ENCODE results near the gene DNAJB11.

DNAJB11 gene

GRCh38 chr3:186534113-186534669 is 36.3 kb upstream of the DNAJB11 start:
- H3K4me1 Mint-ChIP-seq = peaks cover 62% of the 10 kb centered on the region
- H3K36me3 Mint-ChIP-seq (ENCODE audit: low read depth) = no peaks in the 10 kb centered on the region
- H3K4me3 Mint-ChIP-seq = no peak overlapping the region
- DNase-seq = no peak
- H3K27ac Mint-ChIP-seq = no peak overlapping the region
- no peak for TF ChIP-seq CTCF (IDR thresholded peaks at IDR 0.05)
- no peaks in the 10 kb centered on the region for H3K9me3 Mint-ChIP-seq
- no peaks in the 10 kb centered on the region for H3K27me3 Mint-ChIP-seq (ENCODE audit: low read depth, poor library complexity)

GRCh38 chr3:186536883-186537844 is 33.4 kb upstream of the DNAJB11 start:
- no peaks in the 10 kb centered on the region for H3K9me3 Mint-ChIP-seq
- no peaks in the 10 kb centered on the region for H3K27me3 Mint-ChIP-seq (ENCODE audit: low read depth, poor library complexity)
- DNase-seq = no peak
- peaks cover 48% of the 10 kb centered on the region for H3K4me1 Mint-ChIP-seq
- no peak overlapping the region for H3K27ac Mint-ChIP-seq
- no peak overlapping the region for H3K4me3 Mint-ChIP-seq
- H3K36me3 Mint-ChIP-seq (ENCODE audit: low read depth) = no peaks in the 10 kb centered on the region
- no peak for TF ChIP-seq CTCF (IDR thresholded peaks at IDR 0.05)

GRCh38 chr3:186538779-186539178 is 31.7 kb upstream of the DNAJB11 start:
- no peaks in the 10 kb centered on the region for H3K36me3 Mint-ChIP-seq (ENCODE audit: low read depth)
- no peak for DNase-seq
- no peak for TF ChIP-seq CTCF (IDR thresholded peaks at IDR 0.05)
- peaks cover 40% of the 10 kb centered on the region for H3K4me1 Mint-ChIP-seq
- no peaks in the 10 kb centered on the region for H3K9me3 Mint-ChIP-seq
- H3K27me3 Mint-ChIP-seq (ENCODE audit: low read depth, poor library complexity) = no peaks in the 10 kb centered on the region
- H3K4me3 Mint-ChIP-seq = no peak overlapping the region
- H3K27ac Mint-ChIP-seq = no peak overlapping the region

- H3K9me3 Mint-ChIP-seq = no peaks in the 10 kb centered on the region
- H3K27ac Mint-ChIP-seq = no peak overlapping the region
- H3K36me3 Mint-ChIP-seq (ENCODE audit: low read depth) = no peaks in the 10 kb centered on the region
- peaks cover 26% of the 10 kb centered on the region for H3K4me1 Mint-ChIP-seq
- no peak overlapping the region for H3K4me3 Mint-ChIP-seq
- no peaks in the 10 kb centered on the region for H3K27me3 Mint-ChIP-seq (ENCODE audit: low read depth, poor library complexity)
- DNase-seq = peak; percentile 74
- TF ChIP-seq CTCF (IDR thresholded peaks at IDR 0.05) = peak; percentile 74
Measured at GRCh38 chr3:186540221-186540834, 30.2 kb upstream of the DNAJB11 start.

GRCh38 chr3:186540835-186541226 is 29.7 kb upstream of the DNAJB11 start:
- no peak overlapping the region for H3K4me3 Mint-ChIP-seq
- H3K4me1 Mint-ChIP-seq = peaks cover 22% of the 10 kb centered on the region
- no peaks in the 10 kb centered on the region for H3K27me3 Mint-ChIP-seq (ENCODE audit: low read depth, poor library complexity)
- no peak for TF ChIP-seq CTCF (IDR thresholded peaks at IDR 0.05)
- H3K27ac Mint-ChIP-seq = no peak overlapping the region
- H3K36me3 Mint-ChIP-seq (ENCODE audit: low read depth) = no peaks in the 10 kb centered on the region
- H3K9me3 Mint-ChIP-seq = no peaks in the 10 kb centered on the region
- DNase-seq = no peak
